Skin epidermis (tissue), 12 donors: Measurements from ENCODE around the gene TPGS1.

Source experiments
- H3K27ac ChIP-seq, 21 experiments: fragments of 200-600 bp; sonication (generic) in 11 of 21; one replicate each; pipeline ENCODE4 v1.5.0; 2020; ENCODE audit warnings: mild to moderate bottlenecking in 3 of 21, inconsistent platforms in 2 of 21, moderate library complexity in 2 of 21
- H3K4me3 ChIP-seq, 7 experiments: fragments of 200-600 bp; sonication (generic) in 2 of 7; one replicate each; pipeline ENCODE4 v1.5.0; 2020; ENCODE audit warnings: inconsistent platforms in 2 of 7, mild to moderate bottlenecking in 2 of 7, moderate library complexity in 1 of 7

TPGS1 gene

GRCh38 chr19:533364-534058 lies 26.2 kb downstream of the TPGS1 start:
- Histone ChIP-seq H3K27ac (peak overlapping the region in 20 of 21 experiments; percentile 60 to 99 (median 90)), H3K4me3 (peak overlapping the region; percentile 69 to 99 (median 96))

- H3K27ac ChIP-seq = peak overlapping the region in 9 of 21 experiments; percentile 78 to 99 (median 93)
- H3K4me3 ChIP-seq = peak overlapping the region in 1 of 7 experiments; percentile 99
These were observed 26.8 kb downstream of the TPGS1 start for GRCh38 chr19:534088-534487.

GRCh38 chr19:535017-535835 lies 27.9 kb downstream of the TPGS1 start:
- Histone ChIP-seq H3K4me3 (no peak overlapping the region), H3K27ac (peak overlapping the region in 6 of 21 experiments; percentile 4 to 50 (median 16))

GRCh38 chr19:536031-536880 lies 29.0 kb downstream of the TPGS1 start:
- H3K4me3 ChIP-seq = no peak overlapping the region
- no peak overlapping the region for H3K27ac ChIP-seq

GRCh38 chr19:536881-537404 lies 29.6 kb downstream of the TPGS1 start:
- H3K27ac ChIP-seq = no peak overlapping the region
- no peak overlapping the region for H3K4me3 ChIP-seq

- Histone ChIP-seq H3K4me3 (no peak overlapping the region), H3K27ac (no peak overlapping the region)
These were observed 31.5 kb downstream of the TPGS1 start for GRCh38 chr19:538641-539428.

- Histone ChIP-seq H3K27ac (no peak overlapping the region), H3K4me3 (no peak overlapping the region)
These were observed 32.2 kb downstream of the TPGS1 start for GRCh38 chr19:539429-540030.

- Histone ChIP-seq H3K27ac (no peak overlapping the region), H3K4me3 (no peak overlapping the region)
These were observed 33.8 kb downstream of the TPGS1 start for GRCh38 chr19:540867-541637.

GRCh38 chr19:541699-542098 lies 34.4 kb downstream of the TPGS1 start:
- no peak overlapping the region for H3K27ac ChIP-seq
- no peak overlapping the region for H3K4me3 ChIP-seq

GRCh38 chr19:542173-542866 lies 35.0 kb downstream of the TPGS1 start:
- no peak overlapping the region for H3K27ac ChIP-seq
- H3K4me3 ChIP-seq = no peak overlapping the region

- Histone ChIP-seq H3K27ac (peak within 1 kb of the TSS in 7 of 21 experiments; percentile 35 to 84 (median 65)), H3K4me3 (peak within 1 kb of the TSS in 6 of 7 experiments; percentile 2 to 29 (median 12))
These were observed 36.8 kb downstream of the TPGS1 start, which contains the start of gene GZMM for GRCh38 chr19:543910-544608. Gene GZMM, plus strand, starts transcription at chr19:544053. Its CDS starts 19 bp downstream, at chr19:544072.

GRCh38 chr19:547117-547516 lies 39.8 kb downstream of the TPGS1 start:
- Histone ChIP-seq H3K4me3 (no peak overlapping the region), H3K27ac (no peak overlapping the region)

GRCh38 chr19:547836-548720 lies 40.8 kb downstream of the TPGS1 start:
- Histone ChIP-seq H3K4me3 (no peak overlapping the region), H3K27ac (no peak overlapping the region)

- no peak overlapping the region for H3K27ac ChIP-seq
- H3K4me3 ChIP-seq = no peak overlapping the region
These were observed 41.9 kb downstream of the TPGS1 start for GRCh38 chr19:548886-549830.

GRCh38 chr19:554817-555216 lies 47.5 kb downstream of the TPGS1 start:
- Histone ChIP-seq H3K4me3 (no peak overlapping the region), H3K27ac (no peak overlapping the region)
